Vagina (tissue), 2 donors: ENCODE measurements around the gene PEX10. TPM values are rescaled to one million over a fixed set of nuclear protein-coding genes. Genes with fewer than 3 reads are reported as not detected.
"Not testable (repeated sequence)": the region's sequence is repeated elsewhere in the genome, so short reads cannot be mapped to it uniquely, and the experiment has no call there.

Experiments used
- DNase-seq, 2 donors: peaks; one replicate each; pipeline ENCODE4 v3.0.0-alpha.2; 2017; ENCODE audit errors: extremely low spot score in 2 of 2
- H3K27ac ChIP-seq: fragments of 200-600 bp; sonication (generic); one replicate; pipeline ENCODE4 v1.5.1; 2019
- H3K27me3 ChIP-seq: fragments of 200-600 bp; sonication (generic); one replicate; pipeline ENCODE4 v1.5.1; 2019
- H3K36me3 ChIP-seq, 2 donors: fragments of 200-600 bp; sonication (generic); one replicate each; pipeline ENCODE4 v1.5.1; 2017 to 2019
- H3K4me1 ChIP-seq: fragments of 200-600 bp; sonication (generic); one replicate; pipeline ENCODE4 v1.5.1; 2019
- H3K4me3 ChIP-seq, 2 donors: fragments of 200-600 bp; sonication (generic); 1 replicate in 1 of 2; 2 replicates in 1 of 2; pipeline ENCODE4 v1.5.1; 2016 to 2019
- H3K9me3 ChIP-seq: fragments of 200-600 bp; sonication (generic); one replicate; pipeline ENCODE4 v1.5.1; 2019
- CTCF ChIP-seq, 3 experiments: fragments of 450-650 bp in 2 of 3; fragments of 200-600 bp in 1 of 3; sonication (generic) in 1 of 3; IDR thresholded peaks; one replicate each; pipeline ENCODE4 v1.5.1; 2017 to 2019; ENCODE audit warnings: antibody characterized with exemption in 3 of 3, mild to moderate bottlenecking in 2 of 3, moderate library complexity in 2 of 3
- POLR2A ChIP-seq, 2 donors: fragments of 450-650 bp; IDR thresholded peaks; one replicate each; pipeline ENCODE4 v1.6.1; 2017; ENCODE audit warnings: antibody characterized with exemption in 2 of 2, mild to moderate bottlenecking in 2 of 2, moderate library complexity in 2 of 2
- POLR2AphosphoS5 ChIP-seq, 2 donors: sonication (generic); formaldehyde crosslinking; IDR thresholded peaks; one replicate each; pipeline ENCODE4 v1.9.0; 2017; ENCODE audit warnings: antibody characterized with exemption in 2 of 2, mild to moderate bottlenecking in 2 of 2, low read depth in 1 of 2; ENCODE audit not compliant: insufficient read depth in 1 of 2
- intact Hi-C: fragments of 100-400 bp; cut with DNase I; formaldehyde crosslinking; loops from one replicate; pipeline ENCODE4 v1.15.1; 2023
- total RNA-seq: library from RNA; depleted of rRNA; stranded (reverse); fragments of >200 nt; gene quantifications from one replicate; pipeline ENCODE4 v1.2.3, GENCODE V29; 2016

The PEX10 gene
- total RNA-seq, result 15.2 TPM

GRCh38 chr1:2412395-2412772, at the start of gene PEX10:
PEX10 (minus strand) TSS chr1:2412564; CDS start chr1:2412502, 62 bp downstream.
- Histone ChIP-seq H3K4me1 (peaks cover 27% of the 10 kb centered on the region), H3K36me3 (peaks cover 0 to 9% of the 10 kb centered on the region in 2 donors), H3K27me3 (no peaks in the 10 kb centered on the region), H3K4me3 (peak within 1 kb of the TSS; percentile 71 to 79), H3K27ac (peak within 1 kb of the TSS; percentile 82), H3K9me3 (no peaks in the 10 kb centered on the region)
- no peak for DNase-seq
- intact Hi-C loops, result loop anchor here (2.0 to 10.0 kb wide), 4 partner anchors 115 to 392 kb away; partner anchors contain the start of genes PANK4 and TTC34
- peak in 1 of 2 donors; percentile 16 for TF ChIP-seq POLR2A (IDR thresholded peaks at IDR 0.05)
- no peak for TF ChIP-seq CTCF (IDR thresholded peaks at IDR 0.05)
- peak in 1 of 2 donors; percentile 61 for TF ChIP-seq POLR2AphosphoS5 (IDR thresholded peaks at IDR 0.05; ENCODE audit: insufficient read depth in 1 of 2, low read depth in 1 of 2)

- H3K4me3 ChIP-seq, result no peak overlapping the region
These were observed 48.8 kb upstream of the PEX10 start for GRCh38 chr1:2460996-2461751.

GRCh38 chr1:2460203-2460602, 47.8 kb upstream of the PEX10 start:
- intact Hi-C loops, result no loop called here
- H3K4me1 ChIP-seq, result peaks cover 10% of the 10 kb centered on the region
- H3K27me3 ChIP-seq, result no peaks in the 10 kb centered on the region
- H3K9me3 ChIP-seq, result no peaks in the 10 kb centered on the region
- H3K27ac ChIP-seq, result no peak overlapping the region
- no peak for DNase-seq
- no peaks in the 10 kb centered on the region for H3K36me3 ChIP-seq
- no peak for TF ChIP-seq CTCF (IDR thresholded peaks at IDR 0.05)
- TF ChIP-seq POLR2A (IDR thresholded peaks at IDR 0.05), result no peak
- TF ChIP-seq POLR2AphosphoS5 (IDR thresholded peaks at IDR 0.05; ENCODE audit: insufficient read depth in 1 of 2, low read depth in 1 of 2), result no peak
- H3K4me3 ChIP-seq, result no peak overlapping the region

More at GRCh38 chr1:2460996-2461751, 48.8 kb upstream of the PEX10 start:
- no peaks in the 10 kb centered on the region for H3K36me3 ChIP-seq
- H3K27me3 ChIP-seq, result no peaks in the 10 kb centered on the region
- intact Hi-C loops, result no loop called here
- no peak for DNase-seq
- no peaks in the 10 kb centered on the region for H3K9me3 ChIP-seq
- H3K4me1 ChIP-seq, result peaks cover 10% of the 10 kb centered on the region
- TF ChIP-seq POLR2AphosphoS5 (IDR thresholded peaks at IDR 0.05; ENCODE audit: insufficient read depth in 1 of 2, low read depth in 1 of 2) (no peak), CTCF (IDR thresholded peaks at IDR 0.05) (no peak), POLR2A (IDR thresholded peaks at IDR 0.05) (no peak)
- H3K27ac ChIP-seq, result no peak overlapping the region

DNA sequence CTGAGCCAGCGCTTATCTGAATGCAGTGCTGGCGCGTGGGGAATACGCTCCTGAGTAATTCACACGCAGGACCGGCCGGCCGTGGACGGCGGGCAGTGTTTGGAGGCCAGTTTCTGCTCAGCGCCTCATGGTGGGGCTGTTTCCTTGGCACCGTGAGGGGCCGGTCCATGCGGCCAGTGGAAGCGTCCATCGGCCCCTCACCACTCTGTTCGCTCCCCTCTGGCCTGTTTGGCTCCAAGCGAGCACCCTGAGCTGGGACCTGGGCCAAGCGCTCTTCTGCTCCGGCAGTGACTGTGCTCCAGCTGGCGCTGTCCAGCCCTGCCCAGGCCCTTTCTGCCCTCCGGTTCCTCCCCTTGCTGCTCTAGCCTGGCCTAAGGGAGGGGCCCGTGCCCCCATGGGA, 47.4 kb upstream of the PEX10 start:
- intact Hi-C loops, result no loop called here
- TF ChIP-seq POLR2AphosphoS5 (IDR thresholded peaks at IDR 0.05; ENCODE audit: insufficient read depth in 1 of 2, low read depth in 1 of 2), result no peak
- no peak for TF ChIP-seq POLR2A (IDR thresholded peaks at IDR 0.05)
- TF ChIP-seq CTCF (IDR thresholded peaks at IDR 0.05), result no peak
- H3K27ac ChIP-seq, result no peak overlapping the region
- no peak for DNase-seq
- H3K27me3 ChIP-seq, result no peaks in the 10 kb centered on the region
- H3K9me3 ChIP-seq, result no peaks in the 10 kb centered on the region
- H3K36me3 ChIP-seq, result no peaks in the 10 kb centered on the region
- no peak overlapping the region for H3K4me3 ChIP-seq
- peaks cover 7% of the 10 kb centered on the region for H3K4me1 ChIP-seq

DNA sequence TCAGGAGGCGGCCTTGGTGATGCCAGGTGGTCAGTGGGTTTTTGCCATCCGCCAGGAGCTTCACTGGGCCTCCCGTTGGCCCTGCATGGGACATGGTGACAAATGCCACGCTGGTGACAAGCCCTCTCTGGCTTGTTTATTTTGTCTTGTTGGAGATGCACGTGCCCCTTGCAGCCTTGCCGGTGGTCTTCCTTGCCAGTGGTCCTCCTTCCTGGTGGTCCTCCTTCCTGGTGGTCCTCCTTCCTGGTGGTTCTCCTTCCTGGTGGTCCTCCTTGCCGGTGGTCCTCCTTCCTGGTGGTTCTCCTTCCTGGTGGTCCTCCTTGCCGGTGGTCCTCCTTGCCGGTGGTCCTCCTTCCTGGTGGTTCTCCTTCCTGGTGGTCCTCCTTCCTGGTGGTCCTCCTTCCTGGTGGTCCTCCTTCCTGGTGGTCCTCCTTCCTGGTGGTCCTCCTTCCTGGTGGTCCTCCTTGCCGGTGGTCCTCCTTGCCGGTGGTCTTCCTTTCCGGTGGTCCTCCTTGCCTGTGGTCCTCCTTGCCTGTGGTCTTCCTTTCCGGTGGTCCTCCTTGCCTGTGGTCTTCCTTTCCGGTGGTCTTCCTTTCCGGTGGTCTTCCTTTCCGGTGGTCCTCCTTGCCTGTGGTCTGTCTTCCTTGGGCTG, 46.9 kb upstream of the PEX10 start:
- H3K9me3 ChIP-seq, H3K27ac ChIP-seq, DNase-seq, H3K4me3 ChIP-seq, intact Hi-C loops, H3K36me3 ChIP-seq, H3K4me1 ChIP-seq, H3K27me3 ChIP-seq: not testable (repeated sequence)
